Activated B cell treated with CpG ODN at 0.5 μM for 24 hours (primary cell): Measurements from ENCODE around the gene CCDC149. TPM values are rescaled to one million over a fixed set of nuclear protein-coding genes. Genes with fewer than 3 reads are reported as not detected.

ENCODE experiments used
- ATAC-seq: fragments of 200-7000 bp; cut with Tn5 transposase; one replicate; pipeline ENCODE4 v1.10.0; 2021; ENCODE audit warnings: low read depth, mild to moderate bottlenecking, moderate library complexity
- CTCF ChIA-PET: fragments of 350-600 bp; sonication (Branson Sonifier 250); formaldehyde crosslinking; loops from one replicate; lab custom pipeline; 2021; ENCODE audit warnings: antibody characterized with exemption; lab: Charles Lee
- POLR2A ChIA-PET: fragments of 350-600 bp; sonication (Branson Sonifier 250); formaldehyde crosslinking; loops from one replicate; lab custom pipeline; 2021; ENCODE audit warnings: antibody characterized with exemption; lab: Charles Lee
- DNase-seq: peaks from one replicate; pipeline ENCODE4 v3.0.0; 2022
- H3K27ac Mint-ChIP-seq: one replicate; pipeline ENCODE4 v1.8.0; 2020; ENCODE audit warnings: mixed read lengths
- H3K27me3 Mint-ChIP-seq: one replicate; pipeline ENCODE4 v1.8.0; 2021; ENCODE audit warnings: mixed read lengths
- H3K36me3 Mint-ChIP-seq: one replicate; pipeline ENCODE4 v1.8.0; 2021; ENCODE audit warnings: low read depth, mixed read lengths
- H3K4me1 Mint-ChIP-seq: one replicate; pipeline ENCODE4 v1.8.0; 2021; ENCODE audit warnings: mixed read lengths
- H3K4me3 Mint-ChIP-seq: one replicate; pipeline ENCODE4 v1.8.0; 2020; ENCODE audit warnings: mild to moderate bottlenecking, mixed read lengths
- H3K9me3 Mint-ChIP-seq: one replicate; pipeline ENCODE4 v1.8.0; 2020; ENCODE audit warnings: mixed read lengths
- intact Hi-C: fragments of 100-400 bp; cut with micrococcal nuclease; formaldehyde crosslinking; loops from one replicate; pipeline ENCODE4 v1.15.1; 2024
- total RNA-seq: library from RNA; stranded (reverse); gene quantifications from 2 replicates; pipeline ENCODE4 v1.2.3, GENCODE V29; 2022
- TF ChIP-seq, protein P1 (sequence below): fragments of 200-600 bp; IDR thresholded peaks from one replicate; pipeline ENCODE4 v1.8.0; 2022; ENCODE audit warnings: antibody characterized with exemption, mild to moderate bottlenecking

Gene CCDC149
- total RNA-seq, 1 donor from 2014 or later = not detected

GRCh38 chr4:24799196-24799543 is 113.7 kb downstream of the CCDC149 start:
- Mint-ChIP-seq H3K9me3 (no peaks in the 10 kb centered on the region), H3K27me3 (peaks cover 40% of the 10 kb centered on the region), H3K36me3 (no peaks in the 10 kb centered on the region), H3K27ac (no peak overlapping the region), H3K4me3 (no peak overlapping the region), H3K4me1 (no peaks in the 10 kb centered on the region)
- POLR2A ChIA-PET = no interaction called here
- CTCF ChIA-PET = no interaction called here
- TF ChIP-seq, protein P1, sequence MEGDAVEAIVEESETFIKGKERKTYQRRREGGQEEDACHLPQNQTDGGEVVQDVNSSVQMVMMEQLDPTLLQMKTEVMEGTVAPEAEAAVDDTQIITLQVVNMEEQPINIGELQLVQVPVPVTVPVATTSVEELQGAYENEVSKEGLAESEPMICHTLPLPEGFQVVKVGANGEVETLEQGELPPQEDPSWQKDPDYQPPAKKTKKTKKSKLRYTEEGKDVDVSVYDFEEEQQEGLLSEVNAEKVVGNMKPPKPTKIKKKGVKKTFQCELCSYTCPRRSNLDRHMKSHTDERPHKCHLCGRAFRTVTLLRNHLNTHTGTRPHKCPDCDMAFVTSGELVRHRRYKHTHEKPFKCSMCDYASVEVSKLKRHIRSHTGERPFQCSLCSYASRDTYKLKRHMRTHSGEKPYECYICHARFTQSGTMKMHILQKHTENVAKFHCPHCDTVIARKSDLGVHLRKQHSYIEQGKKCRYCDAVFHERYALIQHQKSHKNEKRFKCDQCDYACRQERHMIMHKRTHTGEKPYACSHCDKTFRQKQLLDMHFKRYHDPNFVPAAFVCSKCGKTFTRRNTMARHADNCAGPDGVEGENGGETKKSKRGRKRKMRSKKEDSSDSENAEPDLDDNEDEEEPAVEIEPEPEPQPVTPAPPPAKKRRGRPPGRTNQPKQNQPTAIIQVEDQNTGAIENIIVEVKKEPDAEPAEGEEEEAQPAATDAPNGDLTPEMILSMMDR = no peak
- intact Hi-C loops = no loop called here
- ATAC-seq (no peak), DNase-seq (no peak)

DNA sequence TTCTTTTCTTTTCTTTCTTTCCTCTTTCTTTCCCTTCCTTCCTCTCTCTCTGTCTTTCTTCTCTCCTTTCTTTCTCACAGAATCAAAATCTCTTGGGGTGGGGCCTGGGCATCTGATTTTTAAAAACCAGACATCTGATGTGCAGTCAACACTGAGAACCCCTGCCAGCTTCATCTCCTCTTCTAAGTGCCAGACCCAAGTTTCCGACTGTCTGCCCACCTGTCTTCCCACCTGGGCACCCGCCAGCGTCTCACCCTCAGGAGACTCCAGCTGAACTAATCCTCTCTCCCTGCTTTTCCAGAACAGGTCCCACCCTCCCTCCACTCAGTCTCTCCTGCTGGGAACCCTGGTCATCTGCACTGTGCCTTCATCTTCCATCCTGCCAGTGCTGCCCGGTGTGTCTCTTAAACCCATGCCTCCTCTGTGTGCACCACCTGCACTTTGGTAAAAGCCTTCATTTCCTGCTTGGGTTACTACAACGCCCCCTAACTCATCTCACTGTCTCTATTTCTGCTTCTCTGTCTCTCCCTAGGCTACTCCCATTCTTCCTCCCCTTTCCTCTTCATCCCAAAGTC is 114.7 kb downstream of the CCDC149 start:
- POLR2A ChIA-PET = no interaction called here
- intact Hi-C loops = no loop called here
- no peak for DNase-seq
- Mint-ChIP-seq H3K4me1 (no peaks in the 10 kb centered on the region), H3K27me3 (peaks cover 38% of the 10 kb centered on the region), H3K4me3 (no peak overlapping the region), H3K9me3 (no peaks in the 10 kb centered on the region), H3K36me3 (no peaks in the 10 kb centered on the region), H3K27ac (no peak overlapping the region)
- no peak for ATAC-seq
- TF ChIP-seq, protein P1 = no peak
- CTCF ChIA-PET = no interaction called here

DNA sequence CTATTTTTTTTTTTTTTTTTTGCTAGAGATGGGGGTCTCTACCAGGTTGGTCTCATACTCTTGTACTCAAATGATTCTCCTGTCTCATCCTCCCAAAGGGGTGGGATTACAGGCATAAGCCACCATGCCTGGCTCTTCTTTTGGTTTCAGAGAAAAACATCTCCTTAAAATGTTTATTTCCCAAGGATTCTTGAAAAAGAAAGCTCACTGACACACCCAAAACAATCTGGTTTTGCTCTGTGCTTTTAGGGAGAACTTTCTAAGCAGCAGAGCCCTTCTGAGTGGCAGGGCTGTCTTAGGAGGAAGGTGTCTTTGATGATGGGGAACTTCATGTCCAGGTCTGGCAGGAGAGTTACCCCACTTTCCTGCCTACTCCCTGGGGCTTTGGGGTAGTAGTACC is 116.2 kb downstream of the CCDC149 start:
- H3K27me3 Mint-ChIP-seq = peaks cover 28% of the 10 kb centered on the region
- ChIA-PET CTCF (no interaction called here), POLR2A (no interaction called here)
- DNase-seq (no peak), ATAC-seq (no peak)
- intact Hi-C loops = no loop called here
- H3K27ac Mint-ChIP-seq = no peak overlapping the region
- TF ChIP-seq, protein P1 = no peak
- no peaks in the 10 kb centered on the region for H3K9me3 Mint-ChIP-seq
- H3K36me3 Mint-ChIP-seq = no peaks in the 10 kb centered on the region
- no peak overlapping the region for H3K4me3 Mint-ChIP-seq
- no peaks in the 10 kb centered on the region for H3K4me1 Mint-ChIP-seq

GRCh38 chr4:24795666-24796381 is 117.0 kb downstream of the CCDC149 start:
- ATAC-seq = no peak
- H3K4me1 Mint-ChIP-seq = no peaks in the 10 kb centered on the region
- H3K4me3 Mint-ChIP-seq = no peak overlapping the region
- ChIA-PET CTCF (no interaction called here), POLR2A (no interaction called here)
- H3K9me3 Mint-ChIP-seq = no peaks in the 10 kb centered on the region
- peaks cover 20% of the 10 kb centered on the region for H3K27me3 Mint-ChIP-seq
- H3K36me3 Mint-ChIP-seq = no peaks in the 10 kb centered on the region
- DNase-seq = no peak
- no peak overlapping the region for H3K27ac Mint-ChIP-seq
- intact Hi-C loops = no loop called here
- TF ChIP-seq, protein P1 = no peak

DNA sequence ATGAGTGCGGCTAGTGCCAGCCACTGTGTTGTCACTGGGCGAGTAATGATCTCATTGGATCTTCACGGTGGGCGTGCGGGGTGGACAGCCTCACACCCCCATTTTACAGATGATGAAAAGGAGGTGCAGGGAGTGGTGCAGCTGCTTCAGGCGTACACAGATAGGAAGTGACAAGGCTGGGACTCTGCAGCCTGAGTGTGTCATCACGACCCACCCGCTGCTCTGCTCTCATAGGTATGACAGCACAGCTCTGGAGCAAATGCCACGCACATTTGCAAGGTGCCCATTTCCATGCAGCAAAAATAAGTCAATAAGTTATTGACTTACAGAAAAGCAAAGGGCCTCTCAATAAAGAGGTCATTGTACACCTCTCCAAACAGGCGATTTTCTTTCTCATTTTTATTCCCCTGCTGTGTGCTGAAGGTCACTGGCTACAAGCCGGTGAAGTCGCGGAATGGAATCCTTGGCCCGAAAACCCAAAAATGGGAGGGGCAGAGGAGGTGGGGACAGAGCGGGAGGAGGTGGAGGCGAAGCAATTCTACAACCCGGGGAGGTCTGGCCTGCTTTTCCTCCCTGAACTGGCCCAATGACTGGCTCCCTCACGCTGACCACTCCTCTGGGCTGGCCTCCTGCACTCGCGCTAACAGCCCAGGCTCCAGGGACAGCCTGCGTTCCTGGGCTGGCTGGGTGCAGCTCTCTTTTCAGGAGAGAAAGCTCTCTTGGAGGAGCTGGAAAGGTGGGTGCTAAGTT is 117.8 kb downstream of the CCDC149 start, which contains the start of gene SOD3:
TSS of gene SOD3 (plus strand) at position 658 of the 750 bp plus-strand sequence. CDS start 3,949 bp downstream, outside the sequence.
- Mint-ChIP-seq H3K9me3 (no peaks in the 10 kb centered on the region), H3K36me3 (no peaks in the 10 kb centered on the region), H3K4me3 (no peak within 1 kb of the TSS), H3K27me3 (peaks cover 14% of the 10 kb centered on the region), H3K4me1 (no peaks in the 10 kb centered on the region), H3K27ac (no peak within 1 kb of the TSS)
- intact Hi-C loops = no loop called here
- ChIA-PET POLR2A (no interaction called here), CTCF (no interaction called here)
- DNase-seq (no peak), ATAC-seq (no peak)
- TF ChIP-seq, protein P1 = no peak
